ENCODE measurements around the gene KNTC1. TPM values are rescaled to one million over a fixed set of nuclear protein-coding genes. Genes with fewer than 3 reads are reported as not detected.
A peak's percentile ranks its signal among the peaks of the same experiment; 100 is the strongest.

Gene KNTC1
- total RNA-seq, 1 experiment from 2014 or later: 71.3 TPM

- Histone ChIP-seq H3K79me1 (ENCODE audit: insufficient read depth, low read depth, low read length, poor library complexity, severe bottlenecking) (peaks cover 6% of the 10 kb centered on the region), H3K4ac (ENCODE audit: low read depth, low read length) (no peak overlapping the region), H3T11ph (ENCODE audit: low read length) (no peak overlapping the region), H2BK12ac (ENCODE audit: insufficient read length, low read depth, low read length) (no peak overlapping the region), H2BK15ac (ENCODE audit: low read depth, low read length) (no peak overlapping the region), H4K5ac (ENCODE audit: insufficient read length, low read depth, low read length) (no peak overlapping the region), H2AK5ac (ENCODE audit: insufficient read length, low read length) (no peak overlapping the region), H3K27me3 (ENCODE audit: insufficient read depth, low read length) (no peaks in the 10 kb centered on the region), H3K23ac (ENCODE audit: insufficient read length, low read depth, low read length) (no peak overlapping the region), H2BK120ac (ENCODE audit: low read depth, low read length, poor library complexity, severe bottlenecking) (no peak overlapping the region), H3K4me1 (ENCODE audit: insufficient read depth, low read length) (no peaks in the 10 kb centered on the region), H2AFZ (ENCODE audit: low read length) (no peak overlapping the region), H3K9ac (ENCODE audit: extremely low read depth, insufficient read length, low read length) (no peak overlapping the region), H3K23me2 (ENCODE audit: insufficient read length, low read depth, low read length, poor library complexity, severe bottlenecking) (no peaks in the 10 kb centered on the region), H3K4me2 (ENCODE audit: insufficient read depth, insufficient read length, low read length) (no peak overlapping the region), H3K56ac (ENCODE audit: insufficient read length, low read depth, low read length) (no peak overlapping the region), H2BK5ac (ENCODE audit: insufficient read length, low read length) (no peak overlapping the region), H4K8ac (replicated peaks; ENCODE audit: insufficient read length, low read depth, low read length) (no peak overlapping the region), H4K20me1 (ENCODE audit: control insufficient read depth, insufficient read depth, insufficient read length) (no peaks in the 10 kb centered on the region), H2BK20ac (ENCODE audit: low read depth, low read length, poor library complexity, severe bottlenecking) (no peak overlapping the region), H4K91ac (ENCODE audit: insufficient read length, low read depth, low read length) (no peak overlapping the region), H3K18ac (ENCODE audit: insufficient read length, low read depth, low read length) (no peak overlapping the region), H3K79me2 (ENCODE audit: insufficient read depth, low read length) (peaks cover under 1% of the 10 kb centered on the region; the same call in 1 of the 2 replicates), H3K14ac (ENCODE audit: insufficient read depth, low read length) (no peak overlapping the region), H3K9me3 (ENCODE audit: control insufficient read depth, low read depth, low read length) (no peaks in the 10 kb centered on the region), H3K27ac (ENCODE audit: insufficient read length, low read depth, low read length) (no peak overlapping the region)
- H3K36me3 Mint-ChIP-seq (ENCODE audit: insufficient read depth in 1 of 3, low read depth in 3 of 3): peaks cover 75 to 95% (median 94%) of the 10 kb centered on the region in 3 experiments
- H3K9me3 Mint-ChIP-seq: no peaks in the 10 kb centered on the region
- no peak for TF ChIP-seq CTCF (conservative IDR thresholded peaks at IDR 0.05)
- H3K4me1 Mint-ChIP-seq: no peaks in the 10 kb centered on the region
- no peak overlapping the region for H3K4me3 Mint-ChIP-seq
- H3K27me3 Mint-ChIP-seq (ENCODE audit: low read depth): no peaks in the 10 kb centered on the region; the same call in 1 of the 2 replicates
- no CpG with 5 or more reads among the region's 13 CpGs for WGBS (ENCODE audit: extremely low coverage, insufficient read length, low lambda C conversion rate)
- H3K27ac Mint-ChIP-seq: peak overlapping the region in 2 of 3 experiments; percentile 46 to 69; a peak in 2 of 7 replicates
- DNase-seq: no peak
These were observed 10.3 kb upstream of the KNTC1 start for GRCh38 chr12:122516544-122517361.

All from H9 (cell line).